ENCODE results near the gene FHL1.

Gene FHL1

GRCh38 chrX:136126371-136126770 is 21.0 kb upstream of the FHL1 start:
- no peaks in the 10 kb centered on the region for H3K27me3 ChIP-seq (ENCODE audit: control insufficient read depth in 3 of 3, insufficient read depth in 3 of 3, low read depth in 1 of 3, low read length in 3 of 3)
- no peak overlapping the region for H3K4me2 ChIP-seq (ENCODE audit: insufficient read depth, low read length, poor library complexity, severe bottlenecking)
- H2AK5ac ChIP-seq (ENCODE audit: low read depth, low read length): no peak overlapping the region
- no peak overlapping the region for H3K27ac ChIP-seq (replicated peaks; ENCODE audit: low read length)
- H2BK12ac ChIP-seq (ENCODE audit: low read length): no peak overlapping the region
- H3K36me3 ChIP-seq (replicated peaks in 1 of 2; ENCODE audit: control insufficient read depth in 2 of 2, insufficient read depth in 2 of 2, low read length in 2 of 2): no peaks in the 10 kb centered on the region
- no peak overlapping the region for H3K14ac ChIP-seq (ENCODE audit: low read length)
- no peak overlapping the region for H2AFZ ChIP-seq (ENCODE audit: low read length)
- no peaks in the 10 kb centered on the region for H3K9me3 ChIP-seq (replicated peaks in 1 of 2; ENCODE audit: control insufficient read depth in 2 of 2, insufficient read depth in 1 of 2, low read depth in 1 of 2, low read length in 2 of 2)
- no peak overlapping the region for H2BK120ac ChIP-seq (ENCODE audit: low read depth, low read length)
- H3K79me1 ChIP-seq (ENCODE audit: low read depth, low read length): no peaks in the 10 kb centered on the region
- H2BK5ac ChIP-seq (ENCODE audit: low read length): no peak overlapping the region
- H3K4me1 ChIP-seq (ENCODE audit: control insufficient read depth in 2 of 2, insufficient read depth in 1 of 2, low read depth in 1 of 2, low read length in 2 of 2): no peaks in the 10 kb centered on the region
- no peak overlapping the region for H4K91ac ChIP-seq (ENCODE audit: low read depth, low read length, poor library complexity)
- no peak for DNase-seq (ENCODE audit: low spot score)
- H3K23ac ChIP-seq (ENCODE audit: low read depth, low read length, poor library complexity): no peak overlapping the region
- no peak overlapping the region for H3K4ac ChIP-seq (ENCODE audit: low read length)
- H2BK15ac ChIP-seq (ENCODE audit: low read length): no peak overlapping the region
- H3K9ac ChIP-seq (ENCODE audit: low read depth, low read length, poor library complexity): no peak overlapping the region
- H3K4me3 ChIP-seq (ENCODE audit: low read length in 2 of 2): no peak overlapping the region
- H4K8ac ChIP-seq (ENCODE audit: low read depth, low read length): no peak overlapping the region
- H3K18ac ChIP-seq (ENCODE audit: low read length): no peak overlapping the region
- no CpG with 5 or more reads among the region's 6 CpGs for WGBS, 2 donors (ENCODE audit: extremely low coverage in 2 of 2, insufficient read length in 2 of 2, insufficient replicate concordance in 1 of 2)

GRCh38 chrX:136126872-136127406 is 20.4 kb upstream of the FHL1 start:
- H3K9me3 ChIP-seq (replicated peaks in 1 of 2; ENCODE audit: control insufficient read depth in 2 of 2, insufficient read depth in 1 of 2, low read depth in 1 of 2, low read length in 2 of 2): no peaks in the 10 kb centered on the region
- H3K36me3 ChIP-seq (replicated peaks in 1 of 2; ENCODE audit: control insufficient read depth in 2 of 2, insufficient read depth in 2 of 2, low read length in 2 of 2): no peaks in the 10 kb centered on the region
- H2BK120ac ChIP-seq (ENCODE audit: low read depth, low read length): no peak overlapping the region
- H2BK12ac ChIP-seq (ENCODE audit: low read length): no peak overlapping the region
- no peak overlapping the region for H2BK15ac ChIP-seq (ENCODE audit: low read length)
- no peak overlapping the region for H4K8ac ChIP-seq (ENCODE audit: low read depth, low read length)
- no peak for DNase-seq (ENCODE audit: low spot score)
- H3K23ac ChIP-seq (ENCODE audit: low read depth, low read length, poor library complexity): no peak overlapping the region
- H2BK5ac ChIP-seq (ENCODE audit: low read length): no peak overlapping the region
- no peak overlapping the region for H3K9ac ChIP-seq (ENCODE audit: low read depth, low read length, poor library complexity)
- H2AFZ ChIP-seq (ENCODE audit: low read length): no peak overlapping the region
- no peak overlapping the region for H4K91ac ChIP-seq (ENCODE audit: low read depth, low read length, poor library complexity)
- H3K27me3 ChIP-seq (ENCODE audit: control insufficient read depth in 3 of 3, insufficient read depth in 3 of 3, low read depth in 1 of 3, low read length in 3 of 3): no peaks in the 10 kb centered on the region
- no CpG with 5 or more reads among the region's 3 CpGs for WGBS, 2 donors (ENCODE audit: extremely low coverage in 2 of 2, insufficient read length in 2 of 2, insufficient replicate concordance in 1 of 2)
- no peak overlapping the region for H3K4me2 ChIP-seq (ENCODE audit: insufficient read depth, low read length, poor library complexity, severe bottlenecking)
- H3K14ac ChIP-seq (ENCODE audit: low read length): no peak overlapping the region
- no peaks in the 10 kb centered on the region for H3K4me1 ChIP-seq (ENCODE audit: control insufficient read depth in 2 of 2, insufficient read depth in 1 of 2, low read depth in 1 of 2, low read length in 2 of 2)
- H2AK5ac ChIP-seq (ENCODE audit: low read depth, low read length): no peak overlapping the region
- no peak overlapping the region for H3K27ac ChIP-seq (replicated peaks; ENCODE audit: low read length)
- H3K18ac ChIP-seq (ENCODE audit: low read length): no peak overlapping the region
- H3K4me3 ChIP-seq (ENCODE audit: low read length in 2 of 2): no peak overlapping the region
- no peak overlapping the region for H3K4ac ChIP-seq (ENCODE audit: low read length)
- no peaks in the 10 kb centered on the region for H3K79me1 ChIP-seq (ENCODE audit: low read depth, low read length)

GRCh38 chrX:136128743-136129142 is 18.6 kb upstream of the FHL1 start:
- Histone ChIP-seq H3K23ac (ENCODE audit: low read depth, low read length, poor library complexity) (no peak overlapping the region), H3K18ac (ENCODE audit: low read length) (no peak overlapping the region), H3K27me3 (ENCODE audit: control insufficient read depth in 3 of 3, insufficient read depth in 3 of 3, low read depth in 1 of 3, low read length in 3 of 3) (no peaks in the 10 kb centered on the region), H3K9me3 (replicated peaks in 1 of 2; ENCODE audit: control insufficient read depth in 2 of 2, insufficient read depth in 1 of 2, low read depth in 1 of 2, low read length in 2 of 2) (no peaks in the 10 kb centered on the region), H3K4me3 (ENCODE audit: low read length in 2 of 2) (no peak overlapping the region), H4K8ac (ENCODE audit: low read depth, low read length) (no peak overlapping the region), H2AK5ac (ENCODE audit: low read depth, low read length) (no peak overlapping the region), H3K14ac (ENCODE audit: low read length) (no peak overlapping the region), H3K36me3 (replicated peaks in 1 of 2; ENCODE audit: control insufficient read depth in 2 of 2, insufficient read depth in 2 of 2, low read length in 2 of 2) (no peaks in the 10 kb centered on the region), H3K79me1 (ENCODE audit: low read depth, low read length) (no peaks in the 10 kb centered on the region), H3K9ac (ENCODE audit: low read depth, low read length, poor library complexity) (no peak overlapping the region), H2BK120ac (ENCODE audit: low read depth, low read length) (no peak overlapping the region), H2BK5ac (ENCODE audit: low read length) (no peak overlapping the region), H3K4me1 (ENCODE audit: control insufficient read depth in 2 of 2, insufficient read depth in 1 of 2, low read depth in 1 of 2, low read length in 2 of 2) (no peaks in the 10 kb centered on the region), H2BK12ac (ENCODE audit: low read length) (no peak overlapping the region), H3K4ac (ENCODE audit: low read length) (no peak overlapping the region), H2AFZ (ENCODE audit: low read length) (no peak overlapping the region), H2BK15ac (ENCODE audit: low read length) (no peak overlapping the region), H4K91ac (ENCODE audit: low read depth, low read length, poor library complexity) (no peak overlapping the region), H3K27ac (replicated peaks; ENCODE audit: low read length) (no peak overlapping the region), H3K4me2 (ENCODE audit: insufficient read depth, low read length, poor library complexity, severe bottlenecking) (no peak overlapping the region)
- no peak for DNase-seq (ENCODE audit: low spot score)
- no CpG with 5 or more reads among the region's 2 CpGs for WGBS, 2 donors (ENCODE audit: extremely low coverage in 2 of 2, insufficient read length in 2 of 2, insufficient replicate concordance in 1 of 2)

GRCh38 chrX:136130931-136131833 is 16.2 kb upstream of the FHL1 start:
- Histone ChIP-seq H3K4me1 (ENCODE audit: control insufficient read depth in 2 of 2, insufficient read depth in 1 of 2, low read depth in 1 of 2, low read length in 2 of 2) (no peaks in the 10 kb centered on the region), H3K27ac (replicated peaks; ENCODE audit: low read length) (no peak overlapping the region), H2AK5ac (ENCODE audit: low read depth, low read length) (no peak overlapping the region), H3K27me3 (ENCODE audit: control insufficient read depth in 3 of 3, insufficient read depth in 3 of 3, low read depth in 1 of 3, low read length in 3 of 3) (no peaks in the 10 kb centered on the region), H3K23ac (ENCODE audit: low read depth, low read length, poor library complexity) (no peak overlapping the region), H2BK5ac (ENCODE audit: low read length) (no peak overlapping the region), H2AFZ (ENCODE audit: low read length) (no peak overlapping the region), H3K9me3 (replicated peaks in 1 of 2; ENCODE audit: control insufficient read depth in 2 of 2, insufficient read depth in 1 of 2, low read depth in 1 of 2, low read length in 2 of 2) (no peaks in the 10 kb centered on the region), H3K9ac (ENCODE audit: low read depth, low read length, poor library complexity) (no peak overlapping the region), H3K4me2 (ENCODE audit: insufficient read depth, low read length, poor library complexity, severe bottlenecking) (no peak overlapping the region), H3K79me1 (ENCODE audit: low read depth, low read length) (no peaks in the 10 kb centered on the region), H3K18ac (ENCODE audit: low read length) (no peak overlapping the region), H2BK15ac (ENCODE audit: low read length) (no peak overlapping the region), H4K8ac (ENCODE audit: low read depth, low read length) (no peak overlapping the region), H2BK12ac (ENCODE audit: low read length) (no peak overlapping the region), H3K4ac (ENCODE audit: low read length) (no peak overlapping the region), H3K36me3 (replicated peaks in 1 of 2; ENCODE audit: control insufficient read depth in 2 of 2, insufficient read depth in 2 of 2, low read length in 2 of 2) (no peaks in the 10 kb centered on the region), H3K14ac (ENCODE audit: low read length) (no peak overlapping the region), H4K91ac (ENCODE audit: low read depth, low read length, poor library complexity) (no peak overlapping the region), H2BK120ac (ENCODE audit: low read depth, low read length) (no peak overlapping the region), H3K4me3 (ENCODE audit: low read length in 2 of 2) (no peak overlapping the region)
- WGBS, 2 donors (ENCODE audit: extremely low coverage in 2 of 2, insufficient read length in 2 of 2, insufficient replicate concordance in 1 of 2): no CpG with 5 or more reads among the region's 6 CpGs
- no peak for DNase-seq (ENCODE audit: low spot score)
